ENCODE results near the gene GPX6.

DNA sequence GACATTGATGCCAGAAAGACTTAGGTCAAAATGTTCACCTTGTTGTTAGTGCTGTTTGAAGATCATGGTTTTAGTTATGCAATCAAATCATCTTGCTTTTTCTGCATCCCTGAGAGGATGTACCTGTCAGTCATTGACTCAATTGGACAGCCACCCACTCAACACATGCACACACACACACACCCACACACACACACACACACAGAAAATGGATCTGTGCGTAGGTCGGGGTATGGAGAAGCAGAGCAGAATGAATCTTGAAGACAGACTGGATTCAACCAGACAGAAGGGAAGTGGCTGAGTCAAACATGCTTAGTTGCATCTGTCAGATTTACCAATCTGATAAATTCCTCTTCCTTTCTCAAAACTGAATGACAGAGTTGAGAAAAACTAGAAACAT lies 53.2 kb downstream of the GPX6 start:
- TF ChIP-seq, protein P1, sequence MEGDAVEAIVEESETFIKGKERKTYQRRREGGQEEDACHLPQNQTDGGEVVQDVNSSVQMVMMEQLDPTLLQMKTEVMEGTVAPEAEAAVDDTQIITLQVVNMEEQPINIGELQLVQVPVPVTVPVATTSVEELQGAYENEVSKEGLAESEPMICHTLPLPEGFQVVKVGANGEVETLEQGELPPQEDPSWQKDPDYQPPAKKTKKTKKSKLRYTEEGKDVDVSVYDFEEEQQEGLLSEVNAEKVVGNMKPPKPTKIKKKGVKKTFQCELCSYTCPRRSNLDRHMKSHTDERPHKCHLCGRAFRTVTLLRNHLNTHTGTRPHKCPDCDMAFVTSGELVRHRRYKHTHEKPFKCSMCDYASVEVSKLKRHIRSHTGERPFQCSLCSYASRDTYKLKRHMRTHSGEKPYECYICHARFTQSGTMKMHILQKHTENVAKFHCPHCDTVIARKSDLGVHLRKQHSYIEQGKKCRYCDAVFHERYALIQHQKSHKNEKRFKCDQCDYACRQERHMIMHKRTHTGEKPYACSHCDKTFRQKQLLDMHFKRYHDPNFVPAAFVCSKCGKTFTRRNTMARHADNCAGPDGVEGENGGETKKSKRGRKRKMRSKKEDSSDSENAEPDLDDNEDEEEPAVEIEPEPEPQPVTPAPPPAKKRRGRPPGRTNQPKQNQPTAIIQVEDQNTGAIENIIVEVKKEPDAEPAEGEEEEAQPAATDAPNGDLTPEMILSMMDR (IDR thresholded peaks at IDR 0.05; ENCODE audit: low read length): no peak
- no peak for TF ChIP-seq EZH2 (IDR thresholded peaks at IDR 0.05; ENCODE audit: borderline replicate concordance, low read length)
